K562 (cell line): ENCODE results near the gene FEN1. TPM values are rescaled to one million over a fixed set of nuclear protein-coding genes. Genes with fewer than 3 reads are reported as not detected.

Experiments used
- ATAC-seq: fragments of 200-7000 bp; cut with Tn5 transposase; 3 replicates; pipeline ENCODE4 v1.9.1; 2020; ENCODE audit warnings: moderate library complexity
- BruUV-seq: library from RNA; stranded (reverse); fragments of 400-500 nt; replicated peaks from 2 replicates; lab custom pipeline; 2021; lab: Mats Ljungman, UMichigan
- CTCF ChIA-PET: fragments of 300-600 bp; formaldehyde crosslinking; extraction: SDS; loops from one replicate; lab custom pipeline; 2021; ENCODE audit warnings: low intra/inter-chr PET ratio; lab: Yijun Ruan, JAX
- POLR2A ChIA-PET: fragments of 300-600, 350-650 bp; sonication (Branson Sonifier 250); formaldehyde crosslinking; extraction: SDS; loops from one replicate; lab custom pipeline; 2021; ENCODE audit warnings: antibody characterized with exemption, inconsistent platforms; lab: Yijun Ruan, JAX
- DNase-seq, 4 experiments: peaks; one replicate each; pipeline versions ENCODE4 v3.0.0 to v3.0.0-alpha.2; 2011 to 2018; ENCODE audit warnings: low spot score in 3 of 4, mixed read lengths in 3 of 4; ENCODE audit errors: extremely low read depth in 1 of 4
- FAIRE-seq: peaks from 2 replicates; lab custom pipeline; 2011; peaks lifted over from hg19 to GRCh38; lab: Jason Lieb, UNC
- H2AFZ ChIP-seq: 2 replicates; pipeline ENCODE4 v1.6.0; 2011; ENCODE audit warnings: low read depth, low read length, control low read depth, inconsistent platforms
- H3K27ac ChIP-seq: fragments of 200-600 bp; 3 replicates; pipeline ENCODE4 v1.8.0; 2011; ENCODE audit warnings: low read depth, mild to moderate bottlenecking, control low read depth, inconsistent platforms, low read length, moderate library complexity, mixed read lengths; ENCODE audit errors: extremely low read depth
- H3K27me3 ChIP-seq, 2 experiments: fragments of 300-600 bp in 1 of 2; 2 replicates in 1 of 2; 3 replicates in 1 of 2; pipeline versions ENCODE4 v1.6.0 to v1.8.0; 2011; ENCODE audit warnings: inconsistent platforms in 2 of 2, low read length in 2 of 2, mild to moderate bottlenecking in 1 of 2, mixed read lengths in 1 of 2, moderate library complexity in 1 of 2; ENCODE audit not compliant: control insufficient read depth in 2 of 2, insufficient read depth in 2 of 2
- H3K36me3 ChIP-seq: fragments of 300-600 bp; 3 replicates; pipeline ENCODE4 v1.8.0; 2011; ENCODE audit warnings: mild to moderate bottlenecking, low read length, inconsistent platforms; ENCODE audit not compliant: control insufficient read depth, insufficient read depth
- H3K4me1 ChIP-seq, 2 experiments: fragments of 200-600 bp in 1 of 2; replicated peaks in 1 of 2; 2 replicates in 1 of 2; 3 replicates in 1 of 2; pipeline versions ENCODE4 v1.5.1 to v1.8.0; 2011; ENCODE audit warnings: inconsistent platforms in 2 of 2, low read length in 2 of 2, mild to moderate bottlenecking in 1 of 2, mixed read lengths in 1 of 2, moderate library complexity in 1 of 2; ENCODE audit not compliant: control insufficient read depth in 2 of 2, insufficient read depth in 2 of 2
- H3K4me2 ChIP-seq: 2 replicates; pipeline ENCODE4 v1.6.1; 2011; ENCODE audit warnings: low read length, control low read depth, inconsistent platforms, mixed read lengths; ENCODE audit not compliant: insufficient read depth
- H3K4me3 ChIP-seq: fragments of 200-600 bp; sonication (generic), shearing (Covaris generic); 2 replicates; pipeline ENCODE4 v1.5.1; 2016; ENCODE audit warnings: control low read depth, inconsistent platforms
- H3K79me2 ChIP-seq: fragments of 200-600 bp; 3 replicates; pipeline ENCODE4 v1.8.0; 2011; ENCODE audit warnings: low read length, inconsistent platforms; ENCODE audit not compliant: control insufficient read depth, insufficient read depth
- H3K9ac ChIP-seq, 2 experiments: 2 replicates each; pipeline versions ENCODE4 v1.6.0 to v1.6.1; 2011; ENCODE audit warnings: low read depth in 2 of 2, low read length in 2 of 2, control low read depth in 1 of 2, inconsistent platforms in 1 of 2, mild to moderate bottlenecking in 1 of 2, mixed read lengths in 1 of 2; ENCODE audit not compliant: insufficient read depth in 1 of 2
- H3K9me1 ChIP-seq: one replicate; pipeline ENCODE4 v1.6.0; 2011; ENCODE audit warnings: inconsistent platforms, mild to moderate bottlenecking, low read length, moderate library complexity; ENCODE audit not compliant: control insufficient read depth, insufficient read depth
- H3K9me3 ChIP-seq: replicated peaks from 2 replicates; pipeline ENCODE4 v1.5.1; 2011; ENCODE audit warnings: low read depth, low read length, inconsistent platforms; ENCODE audit not compliant: control insufficient read depth, insufficient read depth
- H4K20me1 ChIP-seq: replicated peaks from 2 replicates; pipeline ENCODE4 v1.6.1; 2011; ENCODE audit warnings: low read length, inconsistent platforms, mixed read lengths; ENCODE audit not compliant: control insufficient read depth, insufficient read depth
- EP400 ChIP-seq: fragments of 450-650 bp; IDR thresholded peaks from 2 replicates; pipeline ENCODE4 v1.6.1; 2017; ENCODE audit warnings: antibody characterized with exemption, mild to moderate bottlenecking, moderate library complexity
- HNRNPUL1 ChIP-seq: fragments of 200-400 bp; formaldehyde crosslinking; IDR thresholded peaks from 2 replicates; pipeline ENCODE4 v1.6.1; 2017; ENCODE audit warnings: low read length
- MNT ChIP-seq, 2 experiments: fragments of 450-650 bp; conservative IDR thresholded peaks; 2 replicates each; pipeline ENCODE4 v1.6.1; 2017; ENCODE audit warnings: mild to moderate bottlenecking in 2 of 2, moderate library complexity in 2 of 2
- SRSF3 ChIP-seq: fragments of 200-400 bp; formaldehyde crosslinking; IDR thresholded peaks from 2 replicates; pipeline ENCODE4 v1.6.1; 2016; ENCODE audit warnings: mild to moderate bottlenecking, low read length, moderate library complexity; ENCODE audit not compliant: insufficient read depth
- U2AF2 ChIP-seq: fragments of 200-400 bp; formaldehyde crosslinking; optimal IDR thresholded peaks from 2 replicates; pipeline ENCODE3; 2017; ENCODE audit warnings: low read depth, mild to moderate bottlenecking, low read length
- ZBTB40 ChIP-seq, 2 experiments: fragments of 450-650 bp in 1 of 2; sonication (generic) in 1 of 2; formaldehyde crosslinking in 1 of 2; IDR thresholded peaks; 2 replicates each; pipeline versions ENCODE4 v1.7.1 to v1.9.0; 2016 to 2022; ENCODE audit warnings: inconsistent platforms in 1 of 2, mild to moderate bottlenecking in 1 of 2, missing genetic modification reagents in 1 of 2
- ZBTB8A ChIP-seq: fragments of 450-650 bp; IDR thresholded peaks from 2 replicates; pipeline ENCODE4 v1.6.1; 2018; ENCODE audit warnings: mild to moderate bottlenecking, moderate library complexity; ENCODE audit not compliant: partially characterized antibody
- ZNF830 ChIP-seq: fragments of 250-450 bp; sonication (Bioruptor Pico); IDR thresholded peaks from 2 replicates; pipeline ENCODE4 v1.5.0; 2021; ENCODE audit warnings: mild to moderate bottlenecking
- WGBS: fragments of 100-300 bp; shearing (Covaris generic); methylation state at CpG from one replicate; pipeline ENCODE4 v1.1.6; 2016; ENCODE audit warnings: low coverage, mixed read lengths; ENCODE audit not compliant: insufficient coverage; ENCODE audit errors: missing lambda C conversion rate; 5-methylcytosine and 5-hydroxymethylcytosine counted together
- in situ Hi-C: fragments of 300-500 bp; cut with MboI; formaldehyde crosslinking; loops from 4 replicates; pipeline ENCODE4 v1.15.0; 2018; ENCODE audit warnings: inconsistent platforms, mixed read lengths
- intact Hi-C: fragments of 100-400 bp; cut with micrococcal nuclease; formaldehyde crosslinking; loops from 2 replicates; pipeline ENCODE4 v1.14.2; 2022
- polyA plus RNA-seq, 8 experiments: library from polyadenylated mRNA; depleted of rRNA in 4 of 8; stranded (reverse) in 5 of 8; unstranded in 3 of 8; fragments of >200 nt; fragmentation: Nextera tagmentation in 2 of 8; fragmentation: Illumina TruSeq in 1 of 8; extraction: Ambion mirVana in 2 of 8; extraction: Trizol in 1 of 8; gene quantifications; 2 replicates each; pipeline versions ENCODE4 v1.2.1 to v1.2.3, GENCODE V29; 2011 to 2014; ENCODE audit warnings: inconsistent platforms in 1 of 8, missing spikeins in 1 of 8
- total RNA-seq, 7 experiments: library from RNA; depleted of rRNA in 6 of 7; stranded (reverse); fragments of >200 nt in 6 of 7; fragmentation: Illumina TruSeq in 2 of 7; extraction: Trizol in 2 of 7; gene quantifications; 2 replicates each; pipeline versions ENCODE4 v1.2.1 to v1.2.3, GENCODE V29; 2011 to 2021; ENCODE audit warnings: low replicate concordance in 1 of 7

Gene FEN1
- total and polyA plus RNA-seq, 9 of the 15 experiments (the other 6 are each of a cell fraction or from before 2014, with no cell fraction given), result 58.1 to 156 (median 137) TPM

DNA sequence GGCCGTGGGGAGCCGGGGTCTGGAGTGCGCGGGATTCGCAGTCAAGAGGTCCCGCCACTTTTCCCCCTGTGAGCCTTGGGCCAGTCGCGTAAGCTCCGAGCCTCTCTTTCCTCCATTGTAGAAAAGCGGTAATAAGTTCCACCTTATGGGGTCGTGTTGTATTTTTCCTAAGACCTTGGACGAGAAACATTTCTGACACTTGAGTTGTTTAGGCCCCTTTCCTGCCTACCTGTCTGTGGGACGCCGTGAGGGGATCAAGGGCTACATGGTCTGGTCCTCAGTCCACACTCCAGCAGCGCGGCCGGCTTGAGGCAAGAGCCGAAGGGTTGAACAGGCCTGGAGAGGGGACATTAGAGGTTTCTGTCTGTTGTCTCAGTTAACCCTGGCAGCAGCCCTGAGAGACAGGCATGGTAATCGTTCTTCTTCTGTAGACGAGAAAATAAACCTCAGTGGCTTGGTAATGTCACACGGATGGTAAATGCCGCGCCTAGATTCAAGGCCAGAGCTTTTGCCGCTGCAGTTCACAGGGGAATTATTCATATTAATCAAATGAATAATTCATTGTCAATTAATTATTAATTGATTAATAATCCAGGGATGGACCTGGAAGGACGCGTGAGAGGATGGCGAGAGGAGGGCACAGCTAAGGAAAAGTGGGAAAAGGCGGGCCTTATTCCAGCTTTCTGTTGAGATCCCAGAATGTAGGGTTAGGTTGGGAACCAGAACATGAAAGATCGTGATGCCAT lies 545 bp downstream of the FEN1 start:
- peak overlapping the region; percentile 99 for H2AFZ ChIP-seq
- peaks cover 71% of the 10 kb centered on the region for H3K36me3 ChIP-seq
- POLR2A ChIA-PET, result interaction anchor here (0.6 to 3.0 kb wide), 30 partner anchors 9 to 343 kb away, joined by 3 to 23 read pairs (median 5); partner anchors contain the start of genes BEST1, FADS1, FADS3 and FTH1
- TF ChIP-seq ZNF830 (CRISPR knock-in tag) (no peak), ZBTB40 (IDR thresholded peaks at IDR 0.05) (no peak), ZBTB40 (CRISPR knock-in tag; IDR thresholded peaks at IDR 0.05) (peak; percentile 16; the same call in 1 of the 2 replicates), EP400 (no peak), SRSF3 (0 out of 2 replicates have a peak, but pooled peaks have one; percentile 44), ZBTB8A (no peak), U2AF2 (no peak), HNRNPUL1 (no peak), MNT (conservative IDR thresholded peaks at IDR 0.05) (no peak)

More for the DNA sequence above, 545 bp downstream of the FEN1 start:
- ATAC-seq (peak; percentile 58), FAIRE-seq (no peak), DNase-seq (peak in 1 of 4 experiments; percentile 43)
- Histone ChIP-seq H3K79me2 (peaks cover 83% of the 10 kb centered on the region), H3K27ac (peak overlapping the region; percentile 100), H3K9me1 (no peaks in the 10 kb centered on the region), H3K4me3 (peak overlapping the region; percentile 83), H3K27me3 (no peaks in the 10 kb centered on the region), H3K9me3 (no peaks in the 10 kb centered on the region), H4K20me1 (no peaks in the 10 kb centered on the region; the same call in 1 of the 2 replicates), H3K9ac (peak overlapping the region; percentile 100), H3K4me1 (peaks cover 19 to 23% of the 10 kb centered on the region in 2 experiments; a peak in 4 of 5 replicates), H3K4me2 (peak overlapping the region; percentile 97)
- CTCF ChIA-PET, result no interaction called here
- intact Hi-C loops (no loop called here), in situ Hi-C loops (loop anchor here (5.0 kb wide), 1 partner anchor 46 kb away; no protein-coding TSS in a partner anchor)
- BruUV-seq, result TSS peak; percentile 60
- WGBS, result under 1% methylated on average over 29 of the region's 29 CpGs
